ENCODE data around the gene RDH13. TPM values are rescaled to one million over a fixed set of nuclear protein-coding genes. Genes with fewer than 3 reads are reported as not detected.

Gene RDH13
- total and polyA plus RNA-seq, 2 of the 8 experiments (the other 6 are each of a cell fraction or from before 2014, with no cell fraction given) = 15.9 to 31.5 TPM

GRCh38 chr19:55070466-55071128 is 7.6 kb upstream of the RDH13 start:
- POLR2A ChIA-PET (ENCODE audit: partially characterized antibody) = interaction anchor here (0.6 to 6.2 kb wide), 8 partner anchors 10 to 189 kb away, joined by 3 to 33 read pairs (median 4); no protein-coding TSS in a partner anchor
- CTCF ChIA-PET (ENCODE audit: partially characterized antibody) = interaction anchor here (0.6 to 3.3 kb wide), 5 partner anchors 15 to 189 kb away, joined by 3 to 20 read pairs (median 4); no protein-coding TSS in a partner anchor
- H3K27me3 ChIP-seq (replicated peaks in 1 of 4; ENCODE audit: control insufficient read depth in 3 of 4, extremely low read depth in 1 of 4, insufficient read depth in 3 of 4, low read length in 3 of 4) = peaks cover 18 to 73% (median 55%) of the 10 kb centered on the region in 4 experiments
- TF ChIP-seq FOSL1 (IDR thresholded peaks at IDR 0.05; ENCODE audit: insufficient read depth, low read depth, low read length) (no peak), POLR2A (IDR thresholded peaks at IDR 0.05; ENCODE audit: control extremely low read depth in 1 of 2, low read depth in 2 of 2, low read length in 2 of 2) (no peak)

More at GRCh38 chr19:55070466-55071128, 7.6 kb upstream of the RDH13 start:
- no peaks in the 10 kb centered on the region for H3K79me2 ChIP-seq (ENCODE audit: control insufficient read depth in 1 of 2, insufficient read depth in 2 of 2, low read length in 2 of 2)
- no peak overlapping the region for H4K5ac ChIP-seq (ENCODE audit: insufficient read length, low read depth, low read length)
- no peaks in the 10 kb centered on the region for H3K79me1 ChIP-seq (ENCODE audit: low read depth, low read length)
- no peak overlapping the region for H2AFZ ChIP-seq (ENCODE audit: low read length)
- H3K4me2 ChIP-seq (ENCODE audit: insufficient read depth in 1 of 2, low read depth in 2 of 2, low read length in 2 of 2) = no peak overlapping the region; a peak in 1 of 4 replicates
- H4K20me1 ChIP-seq (replicated peaks in 1 of 2; ENCODE audit: control insufficient read depth in 1 of 2, insufficient read depth in 2 of 2, low read length in 2 of 2) = peaks cover 0 to 5% of the 10 kb centered on the region in 2 experiments
- H3K9ac ChIP-seq (replicated peaks in 1 of 4; ENCODE audit: extremely low read depth in 1 of 4, low read depth in 3 of 4, low read length in 3 of 4) = no peak overlapping the region
- DNase-seq (ENCODE audit: low read depth in 1 of 2, low spot score in 2 of 2) (no peak), FAIRE-seq (no peak)
- H3K4me1 ChIP-seq (replicated peaks in 1 of 4; ENCODE audit: control insufficient read depth in 3 of 4, insufficient read depth in 4 of 4, low read length in 3 of 4) = peaks cover 0 to 10% (median 6%) of the 10 kb centered on the region in 4 experiments; a peak in 6 of 7 replicates
- H2BK15ac ChIP-seq (ENCODE audit: low read length) = no peak overlapping the region
- no peak overlapping the region for H3K4me3 ChIP-seq (ENCODE audit: extremely low read depth in 1 of 4, insufficient read depth in 2 of 4, low read depth in 3 of 4, low read length in 4 of 4)
- H3K23ac ChIP-seq (ENCODE audit: insufficient read length) = no peak overlapping the region
- WGBS, 2 experiments (ENCODE audit: extremely low coverage in 1 of 2, insufficient coverage in 1 of 2, insufficient read length in 1 of 2, insufficient replicate concordance in 2 of 2, low coverage in 1 of 2, low lambda C conversion rate in 2 of 2, missing lambda C conversion rate in 1 of 2) = 88% methylated on average over 10 of the region's 10 CpGs; no CpG with 5 or more reads in 1 of the 2 experiments
- H3K4ac ChIP-seq (replicated peaks; ENCODE audit: insufficient read length, low read depth, low read length) = no peak overlapping the region
- no peak overlapping the region for H2BK5ac ChIP-seq (ENCODE audit: low read depth, low read length)
- H3K36me3 ChIP-seq (ENCODE audit: control insufficient read depth in 2 of 4, insufficient read depth in 4 of 4, low read length in 3 of 4) = no peaks in the 10 kb centered on the region
- H4K91ac ChIP-seq (replicated peaks; ENCODE audit: insufficient read length, low read length) = no peak overlapping the region
- no peaks in the 10 kb centered on the region for H3K9me3 ChIP-seq (ENCODE audit: insufficient read depth in 2 of 2, low read depth in 1 of 2, low read length in 1 of 2)
- no peak overlapping the region for H3K18ac ChIP-seq (ENCODE audit: extremely low read depth, low read length)
- H4K8ac ChIP-seq (ENCODE audit: extremely low read depth, insufficient read depth, low read length) = no peak overlapping the region
- no peak overlapping the region; the same call in 1 of the 2 replicates for H2BK12ac ChIP-seq (ENCODE audit: low read depth, low read length)
- H2BK120ac ChIP-seq (replicated peaks; ENCODE audit: low read depth, low read length) = no peak overlapping the region
- H3K27ac ChIP-seq (ENCODE audit: low read depth, low read length) = no peak overlapping the region
- H2BK20ac ChIP-seq (ENCODE audit: low read length) = no peak overlapping the region
- no peak overlapping the region for H3K14ac ChIP-seq (ENCODE audit: insufficient read length)
- H3K23me2 ChIP-seq (ENCODE audit: low read depth, low read length) = peaks cover 4% of the 10 kb centered on the region
- no peak overlapping the region for H2AK5ac ChIP-seq (ENCODE audit: low read depth, low read length)
- no peak overlapping the region for H3K56ac ChIP-seq (replicated peaks; ENCODE audit: insufficient read length, low read depth, low read length)
